Measurements from ENCODE around the gene WWTR1.

Gene WWTR1

DNA sequence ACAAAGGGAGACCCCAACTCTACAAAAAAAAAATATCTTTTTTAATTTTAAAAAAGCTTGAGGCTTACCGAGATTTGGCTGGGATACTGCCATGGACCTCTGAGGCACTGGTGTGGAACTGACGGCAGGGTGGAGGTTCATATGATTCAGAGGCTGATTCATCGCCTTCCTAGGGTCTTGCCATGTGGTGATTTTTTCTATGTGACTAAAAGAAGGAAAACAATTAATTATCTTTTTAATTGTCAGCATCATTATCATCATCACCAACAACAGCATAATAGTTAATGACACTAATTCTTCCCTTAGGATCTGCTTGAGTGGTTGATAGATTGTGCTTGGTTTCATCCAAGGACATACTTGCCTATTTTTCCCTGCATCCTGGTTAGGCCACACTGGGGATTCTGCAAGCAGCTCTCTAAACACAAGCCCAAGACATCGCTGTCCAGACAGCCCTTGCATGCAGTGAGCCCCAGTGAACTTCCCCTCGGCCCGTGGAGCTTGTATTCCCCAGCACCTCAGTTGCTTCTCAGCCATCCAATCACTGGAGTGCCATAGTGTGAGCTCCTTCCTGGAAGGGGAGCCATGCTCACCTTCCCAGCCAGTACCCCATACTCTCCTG is 84.9 kb downstream of the WWTR1 start:
- in situ Hi-C loops (cut with MboI; ENCODE audit: low sequenced_read_pairs) = no loop called here

DNA sequence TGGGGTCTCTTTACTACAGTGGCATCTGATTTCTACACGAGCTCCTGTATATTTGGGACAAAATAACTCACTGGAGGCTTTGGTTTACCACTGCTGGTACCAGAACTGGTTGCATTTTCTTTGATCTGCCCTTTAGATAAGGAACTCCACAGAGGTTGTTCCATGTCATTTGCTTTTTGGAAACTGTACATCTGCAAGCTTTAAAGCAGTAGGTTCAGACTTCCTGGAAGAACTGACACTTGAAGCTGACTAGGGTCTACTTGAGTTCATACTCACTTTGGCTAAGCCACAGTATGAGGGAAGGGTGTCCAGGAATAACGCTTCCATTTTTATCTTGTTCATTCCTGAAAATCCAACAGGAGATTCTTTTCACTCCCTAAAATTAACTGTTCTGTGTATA is 86.4 kb downstream of the WWTR1 start:
- in situ Hi-C loops (cut with MboI; ENCODE audit: low sequenced_read_pairs) = no loop called here

DNA sequence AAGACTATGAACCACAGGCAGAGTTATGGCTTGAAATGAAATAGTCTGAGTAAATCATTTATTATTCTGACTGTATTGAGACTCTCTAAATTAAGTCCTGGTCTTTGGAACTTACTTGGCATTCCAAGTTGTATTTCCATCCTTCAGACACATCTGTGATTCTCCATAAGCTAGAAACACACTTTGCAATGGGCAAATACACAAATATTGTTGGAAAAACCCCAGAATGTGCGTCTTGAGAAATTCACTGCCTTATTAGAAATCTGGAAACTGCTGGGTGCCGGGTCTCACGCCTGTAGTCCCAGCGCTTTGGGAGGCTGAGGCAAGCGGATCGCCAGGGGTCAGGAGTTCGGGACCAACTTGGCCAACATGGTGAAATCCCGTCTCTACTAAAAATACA is 87.8 kb downstream of the WWTR1 start:
- in situ Hi-C loops (cut with MboI; ENCODE audit: low sequenced_read_pairs) = no loop called here

DNA sequence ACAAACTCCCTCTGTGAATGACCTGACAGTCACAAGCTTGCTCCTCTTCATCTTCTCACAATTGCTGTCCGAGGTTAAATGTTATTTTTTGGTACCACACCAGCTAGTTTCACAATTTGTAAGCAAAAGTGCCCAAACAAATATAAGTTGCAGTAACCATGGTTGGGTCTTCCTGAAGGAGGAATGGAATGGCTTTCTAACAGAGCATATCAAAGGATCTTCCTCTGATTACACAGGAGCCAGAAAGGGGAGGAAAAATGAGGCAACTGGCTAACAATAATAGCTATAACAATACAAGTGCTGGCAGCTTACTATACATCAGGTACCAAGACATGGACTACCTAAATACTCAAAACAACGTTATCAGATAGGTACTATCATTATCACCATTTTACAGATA is 90.4 kb downstream of the WWTR1 start:
- in situ Hi-C loops (cut with MboI; ENCODE audit: low sequenced_read_pairs) = no loop called here

DNA sequence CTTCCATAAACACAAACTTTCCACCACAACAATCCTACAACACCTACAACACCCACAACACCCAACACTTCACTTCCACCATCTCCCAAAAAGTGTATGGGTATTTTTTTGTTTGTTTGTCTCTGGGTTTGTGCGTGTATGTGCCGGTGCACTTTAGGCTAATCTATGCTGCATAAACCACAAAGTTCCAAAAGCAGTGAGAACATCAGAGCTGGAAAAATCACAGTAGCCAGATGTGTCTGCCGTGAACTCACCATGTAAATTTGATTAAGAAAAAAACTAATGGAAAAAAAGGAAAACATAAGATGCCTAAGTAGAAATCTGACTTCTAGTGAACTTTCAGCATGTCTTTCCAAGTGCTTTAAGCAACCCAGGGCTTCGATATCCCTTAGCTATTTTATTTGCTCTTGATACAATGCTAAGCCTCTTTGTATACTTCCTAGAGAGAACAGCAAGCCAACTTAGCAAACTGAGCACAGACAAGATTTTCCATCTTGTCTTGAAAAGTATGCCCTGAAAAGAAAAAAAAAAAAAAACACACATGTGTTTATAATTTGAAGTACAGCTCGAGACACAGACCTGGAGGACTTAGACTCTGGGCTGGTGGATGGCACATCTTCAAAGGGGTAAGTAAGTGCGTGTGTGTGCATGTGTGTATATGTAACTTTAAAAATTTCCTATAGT is 91.4 kb downstream of the WWTR1 start:
- in situ Hi-C loops (cut with MboI; ENCODE audit: low sequenced_read_pairs) = no loop called here

DNA sequence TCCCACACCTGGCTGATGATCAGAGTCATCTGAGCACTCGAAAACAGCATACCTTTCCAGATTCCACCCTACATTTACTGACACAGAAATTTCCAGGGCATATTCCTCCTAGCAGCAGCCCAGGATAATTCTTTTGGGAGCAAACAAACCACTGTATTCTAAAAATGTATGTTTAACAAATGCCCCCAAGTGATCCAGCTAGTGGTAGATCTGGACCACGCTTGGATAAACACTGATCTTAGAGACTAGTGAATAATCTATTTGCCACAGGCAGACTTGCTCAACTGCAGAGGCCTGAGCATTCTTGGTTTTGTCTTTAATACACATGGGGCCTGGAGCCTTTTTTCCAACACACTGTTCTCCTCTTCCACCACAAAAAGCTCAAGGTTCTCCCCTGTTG is 93.7 kb downstream of the WWTR1 start:
- in situ Hi-C loops (cut with MboI; ENCODE audit: low sequenced_read_pairs) = no loop called here

DNA sequence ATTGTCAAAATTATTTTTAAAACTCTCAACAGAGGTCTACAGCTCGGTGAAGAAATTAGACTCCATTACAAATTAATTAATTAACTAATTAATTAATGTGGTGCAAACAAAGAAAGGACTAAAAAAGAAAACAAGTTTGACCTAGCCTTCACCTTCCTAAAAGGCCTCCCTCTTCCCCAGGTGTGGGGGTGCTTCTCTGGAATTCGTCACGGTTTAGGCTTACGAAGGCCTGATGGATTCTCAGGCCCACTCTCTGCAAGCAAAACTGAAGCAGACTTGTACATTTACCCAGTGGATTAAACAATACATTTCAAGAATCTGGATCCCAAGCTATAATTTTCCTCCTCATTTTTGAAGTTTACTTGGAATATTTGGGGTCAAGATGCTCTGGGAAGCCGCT is 94.7 kb downstream of the WWTR1 start:
- in situ Hi-C loops (cut with MboI; ENCODE audit: low sequenced_read_pairs) = no loop called here

DNA sequence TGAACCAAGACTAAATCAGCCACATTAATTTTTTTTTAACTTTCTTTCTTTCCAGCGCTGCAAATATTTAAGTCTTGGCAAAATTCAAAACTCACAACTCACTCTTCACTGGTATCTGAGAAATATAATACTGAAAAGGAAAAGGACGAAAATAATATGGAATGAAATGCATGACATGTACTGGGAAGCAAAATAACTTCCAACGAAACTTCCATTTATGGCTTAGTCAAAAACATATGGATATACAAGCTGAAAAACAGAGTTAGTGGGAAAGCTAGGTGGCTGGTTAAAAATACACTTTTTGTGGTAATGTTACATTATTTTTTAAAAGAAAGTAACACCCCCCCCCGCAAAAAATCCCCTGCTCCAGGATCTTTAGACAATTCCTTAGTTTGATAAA is 97.2 kb downstream of the WWTR1 start:
- in situ Hi-C loops (cut with MboI; ENCODE audit: low sequenced_read_pairs) = no loop called here

DNA sequence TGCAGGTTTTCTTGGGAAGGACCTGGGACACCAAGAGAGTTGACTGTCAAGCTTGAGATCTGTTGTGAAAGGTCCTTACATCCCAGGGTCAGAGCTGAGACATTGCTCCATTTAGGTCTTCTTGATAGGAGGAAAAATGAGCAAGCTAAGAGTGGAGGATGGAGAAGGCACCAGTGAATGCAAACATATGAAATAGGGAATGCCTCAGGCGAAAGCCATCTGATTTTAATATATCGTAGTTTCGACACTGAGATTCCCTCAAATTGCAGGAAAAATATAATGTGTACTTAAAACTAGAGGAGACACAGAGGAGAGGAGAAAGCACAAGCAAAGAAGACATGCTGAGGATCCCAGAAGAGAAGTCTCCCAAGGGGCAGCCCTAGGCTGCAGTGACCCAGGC is 97.8 kb downstream of the WWTR1 start:
- in situ Hi-C loops (cut with MboI; ENCODE audit: low sequenced_read_pairs) = no loop called here

DNA sequence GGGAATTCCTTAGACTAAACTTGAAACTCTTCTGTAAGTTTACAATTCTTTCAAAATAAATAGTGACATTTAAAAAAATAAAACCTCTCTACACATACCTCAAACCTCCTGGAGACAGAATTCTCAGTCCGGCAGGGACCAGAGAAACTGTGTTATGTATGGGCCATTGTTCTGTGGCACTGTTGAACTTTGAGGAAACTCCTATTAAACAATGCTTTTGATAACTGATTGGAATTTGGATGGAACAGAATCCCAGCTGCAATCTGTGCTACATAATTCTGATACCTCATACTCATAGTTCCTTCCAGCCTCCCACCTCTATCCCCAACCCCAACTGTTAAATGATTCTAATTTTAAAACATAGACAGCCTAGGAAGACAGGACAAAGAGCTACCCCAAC is 98.3 kb downstream of the WWTR1 start:
- in situ Hi-C loops (cut with MboI; ENCODE audit: low sequenced_read_pairs) = no loop called here

DNA sequence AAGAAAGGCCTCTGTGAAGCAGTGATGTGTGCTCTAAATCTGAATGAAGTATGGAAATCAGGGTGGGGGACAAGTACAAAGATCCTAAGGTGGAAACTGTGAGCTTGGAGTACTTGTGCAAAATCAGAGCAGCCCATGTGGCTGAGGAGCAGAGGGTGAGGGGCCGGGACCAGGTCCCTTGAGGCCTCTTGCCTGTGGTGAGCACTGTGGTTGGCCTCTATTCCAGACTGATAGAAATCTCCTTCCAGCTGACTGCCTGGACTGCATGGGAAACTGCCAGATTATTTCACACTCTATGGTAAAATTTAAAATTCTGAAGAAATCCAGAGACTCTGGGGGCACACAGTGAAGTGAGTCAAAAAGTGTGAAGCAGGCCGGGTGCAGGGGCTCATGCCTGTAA is 101.9 kb downstream of the WWTR1 start:
- in situ Hi-C loops (cut with MboI; ENCODE audit: low sequenced_read_pairs) = no loop called here

DNA sequence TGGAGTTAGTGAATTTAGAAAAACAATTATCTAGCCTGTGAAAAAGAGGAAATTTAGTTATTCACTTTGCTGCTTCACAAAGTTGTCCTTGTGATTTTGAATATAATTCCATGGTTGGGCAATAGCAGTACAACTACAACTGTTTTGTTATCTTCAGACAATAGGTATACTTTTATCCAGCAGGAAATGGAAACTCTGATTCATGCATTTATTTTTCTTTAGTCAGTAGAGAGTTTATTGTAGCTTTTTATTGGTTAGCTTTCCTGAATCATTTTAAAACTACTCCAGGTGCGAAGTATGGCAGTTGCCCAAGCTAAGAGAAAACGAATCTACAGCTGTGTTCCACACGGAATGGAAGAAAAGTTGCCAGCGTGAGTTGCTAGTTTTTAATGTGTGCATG is 103.0 kb downstream of the WWTR1 start:
- in situ Hi-C loops (cut with MboI; ENCODE audit: low sequenced_read_pairs) = no loop called here

DNA sequence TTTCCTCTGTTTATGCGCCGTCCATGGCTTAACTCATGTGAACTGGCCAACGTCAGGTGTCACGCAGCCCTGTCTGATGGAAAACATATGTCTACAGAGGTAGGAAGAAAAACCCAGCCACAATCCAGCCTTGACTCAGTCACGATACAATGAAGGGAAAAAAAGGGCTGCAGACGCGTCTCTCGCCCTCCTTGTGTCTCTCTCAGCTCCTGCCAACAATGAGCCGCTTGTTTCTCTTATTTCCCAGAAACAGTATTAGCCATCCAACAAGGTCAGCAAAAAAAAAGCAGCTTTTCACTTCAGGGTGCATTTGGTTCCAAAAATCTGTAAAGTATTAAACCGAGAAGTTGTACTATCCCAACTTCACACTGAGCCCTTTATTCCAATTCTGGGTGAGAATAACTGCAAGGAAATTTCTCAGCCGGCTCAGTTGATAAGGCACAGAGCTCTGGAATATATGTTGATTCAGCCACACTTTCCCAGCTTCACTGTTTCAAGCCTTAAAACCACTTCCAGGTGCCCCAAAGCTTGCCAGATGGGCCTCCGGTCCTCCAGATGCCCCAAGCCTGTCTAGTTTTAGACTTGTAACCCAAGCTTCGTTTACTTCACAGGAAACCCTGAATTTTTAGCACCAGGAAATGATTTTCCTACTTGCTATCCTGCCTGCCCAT is 103.9 kb downstream of the WWTR1 start:
- in situ Hi-C loops (cut with MboI; ENCODE audit: low sequenced_read_pairs) = no loop called here

DNA sequence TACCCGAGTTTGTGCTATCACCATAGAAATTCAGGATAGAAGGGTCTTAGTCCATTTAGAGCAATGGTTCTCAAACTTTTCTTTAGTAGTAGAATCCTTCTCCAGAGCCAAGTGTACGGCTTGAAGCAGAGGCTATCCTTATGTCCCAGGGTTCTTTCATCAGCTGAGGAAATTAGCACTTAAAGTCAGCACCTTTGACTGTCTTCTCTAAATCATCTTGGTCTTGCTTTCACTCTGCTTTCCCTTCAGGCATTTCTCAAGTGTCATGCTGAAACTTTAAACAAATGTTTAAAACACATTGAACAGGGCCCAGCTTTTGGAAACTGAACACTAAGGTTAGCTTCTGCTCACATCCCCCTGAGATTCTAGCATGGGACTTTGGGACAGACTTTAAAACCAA is 105.1 kb downstream of the WWTR1 start:
- in situ Hi-C loops (cut with MboI; ENCODE audit: low sequenced_read_pairs) = no loop called here

DNA sequence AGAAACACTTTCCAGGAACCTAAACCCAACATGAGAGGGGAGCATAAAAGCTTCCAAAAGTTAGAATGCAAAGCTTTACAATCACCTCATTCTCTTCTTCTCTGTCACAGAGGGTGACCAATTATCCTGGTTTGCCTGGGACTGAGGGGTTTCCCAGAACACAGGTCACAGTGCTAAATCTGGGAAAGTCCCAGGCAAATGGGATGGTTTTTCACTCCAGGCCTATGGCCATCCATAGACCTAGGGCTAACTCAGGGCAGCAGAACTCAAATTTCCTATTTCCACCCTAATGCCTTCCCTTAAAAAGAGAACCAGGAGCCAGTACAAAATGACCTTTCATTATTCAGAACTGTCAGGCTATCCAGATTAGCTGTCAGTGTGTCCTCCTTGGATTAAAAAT is 106.3 kb downstream of the WWTR1 start:
- in situ Hi-C loops (cut with MboI; ENCODE audit: low sequenced_read_pairs) = no loop called here

DNA sequence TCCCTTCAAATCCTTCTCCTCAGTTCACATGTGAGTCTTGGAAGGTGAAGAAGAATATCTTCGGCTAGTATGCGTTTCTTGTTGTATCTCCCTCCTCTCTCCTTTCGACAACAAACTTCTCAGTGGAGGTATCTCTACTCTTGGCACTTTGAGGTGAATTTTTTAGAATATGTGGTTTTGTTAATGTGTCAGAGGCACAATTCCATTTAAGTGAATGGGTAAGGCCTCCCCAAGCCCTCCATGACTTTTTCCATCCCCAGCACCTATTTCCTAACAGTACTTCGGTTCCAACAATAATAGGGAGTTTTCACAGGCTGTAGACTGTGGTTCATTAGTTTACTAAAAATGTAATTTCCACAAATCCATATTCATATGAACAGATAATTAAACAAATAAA is 109.2 kb downstream of the WWTR1 start:
- in situ Hi-C loops (cut with MboI; ENCODE audit: low sequenced_read_pairs) = no loop called here

DNA sequence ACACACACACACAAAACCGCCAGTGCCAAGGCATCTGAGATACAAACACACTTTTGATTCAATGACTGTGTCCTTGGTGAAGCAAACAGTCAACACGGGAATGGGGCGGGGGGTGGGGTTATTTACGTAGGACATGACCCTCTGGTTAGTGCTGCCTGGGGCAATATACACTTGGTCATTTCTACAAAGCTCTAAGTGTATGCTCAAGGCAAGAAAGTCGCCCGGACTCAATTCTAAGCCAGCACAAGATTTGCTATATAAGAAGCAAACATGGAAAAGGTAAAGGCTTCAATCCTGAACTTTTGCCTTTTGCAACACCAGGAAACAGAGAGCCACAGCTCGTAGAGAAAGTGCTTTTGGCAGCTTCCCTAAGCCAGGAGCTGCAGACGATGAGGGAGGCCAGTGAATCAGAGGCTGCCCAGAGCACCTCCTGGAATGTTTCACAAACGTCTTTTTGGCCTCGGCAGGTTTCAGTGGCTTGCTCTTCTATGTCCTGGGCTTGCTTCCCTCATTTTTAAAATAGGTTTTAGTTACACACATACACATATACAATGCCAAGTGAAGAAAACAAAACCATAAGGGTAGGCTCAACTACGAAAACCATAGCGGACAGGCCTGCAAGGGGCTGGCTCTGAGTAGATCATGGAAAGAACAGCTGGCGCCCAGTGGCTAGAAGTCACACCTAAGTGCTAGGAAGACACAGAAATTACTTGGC is 109.7 kb downstream of the WWTR1 start:
- in situ Hi-C loops (cut with MboI; ENCODE audit: low sequenced_read_pairs) = no loop called here

DNA sequence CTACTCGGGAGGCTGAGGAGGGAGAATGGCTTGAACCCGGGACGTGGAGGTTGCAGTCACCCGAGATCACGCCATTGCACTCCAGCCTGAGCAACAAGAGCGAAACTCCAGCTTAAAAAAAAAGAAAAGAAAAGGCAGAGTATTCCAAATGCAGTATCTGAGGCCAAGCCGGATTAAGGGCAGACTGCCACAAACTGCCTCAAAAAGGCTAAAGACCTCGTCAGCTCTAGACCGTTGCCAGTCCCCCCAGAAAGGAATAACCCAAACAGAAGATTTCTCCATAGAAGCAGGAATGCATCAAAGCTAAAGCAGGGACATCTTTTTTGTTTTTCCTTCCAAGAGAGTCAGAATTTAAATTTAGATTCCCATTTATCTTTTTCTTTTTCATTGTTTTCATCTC is 110.4 kb downstream of the WWTR1 start:
- in situ Hi-C loops (cut with MboI; ENCODE audit: low sequenced_read_pairs) = no loop called here

DNA sequence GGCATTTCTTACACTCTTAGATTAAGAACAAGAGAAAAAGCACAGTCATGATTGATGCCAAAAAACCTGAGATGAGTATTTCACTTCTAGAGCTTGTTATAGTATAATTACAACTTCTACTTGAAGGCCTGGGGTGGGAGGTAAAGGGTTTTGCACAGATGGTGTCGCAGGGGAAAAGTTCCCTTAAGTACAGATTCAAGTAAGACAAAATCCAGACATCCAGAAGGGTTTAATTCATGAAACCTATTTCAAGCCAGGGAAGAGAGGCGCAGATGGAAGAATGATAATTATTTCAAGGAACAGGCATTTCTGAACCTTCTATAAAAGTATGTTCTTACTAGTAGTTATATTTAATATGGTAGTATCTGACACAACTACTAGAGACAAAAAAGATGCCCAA is 112.8 kb downstream of the WWTR1 start:
- in situ Hi-C loops (cut with MboI; ENCODE audit: low sequenced_read_pairs) = no loop called here

DNA sequence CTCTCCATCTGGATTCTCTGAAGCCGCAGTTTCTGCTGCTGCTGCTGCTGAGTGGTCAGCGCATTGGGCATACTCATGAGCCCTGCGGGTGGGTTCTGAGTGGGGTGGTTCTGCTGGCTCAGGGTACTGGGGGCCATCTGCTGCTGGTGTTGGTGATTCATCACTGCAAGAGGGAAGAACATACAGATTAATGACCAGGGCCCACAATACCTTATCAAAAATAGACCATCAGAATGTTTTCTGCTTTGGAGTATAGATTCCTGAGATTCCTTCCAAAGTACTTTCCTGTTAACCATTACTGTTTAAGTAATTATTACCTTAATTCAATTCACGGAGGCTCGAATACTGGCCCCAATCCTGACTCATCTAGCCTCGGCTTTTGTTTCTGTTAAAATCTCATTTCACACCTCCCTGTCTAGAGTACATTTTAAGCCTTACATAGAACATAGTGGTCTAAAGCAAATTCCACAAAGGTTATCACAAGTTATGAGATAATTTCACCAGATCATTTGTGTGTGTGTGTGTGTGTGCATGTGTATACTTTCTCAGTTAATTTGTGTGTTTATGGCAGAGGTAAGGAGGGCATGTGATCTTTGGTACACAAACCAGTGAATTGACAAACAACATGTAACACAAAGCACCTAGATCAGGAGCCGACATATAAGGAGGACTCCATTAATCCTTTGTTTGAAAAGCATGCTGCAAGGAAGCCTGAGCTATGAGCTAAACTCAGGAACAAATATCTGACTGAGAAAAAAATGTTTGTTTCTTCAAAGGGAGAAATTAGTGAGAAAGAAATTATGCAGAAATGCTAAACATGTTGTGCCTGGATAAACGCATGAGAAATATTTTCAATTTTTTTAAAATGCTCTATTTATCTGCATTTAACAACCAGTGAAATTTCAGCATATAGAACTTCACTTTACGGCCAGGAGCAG is 115.2 kb downstream of the WWTR1 start:
- in situ Hi-C loops (cut with MboI; ENCODE audit: low sequenced_read_pairs) = no loop called here

DNA sequence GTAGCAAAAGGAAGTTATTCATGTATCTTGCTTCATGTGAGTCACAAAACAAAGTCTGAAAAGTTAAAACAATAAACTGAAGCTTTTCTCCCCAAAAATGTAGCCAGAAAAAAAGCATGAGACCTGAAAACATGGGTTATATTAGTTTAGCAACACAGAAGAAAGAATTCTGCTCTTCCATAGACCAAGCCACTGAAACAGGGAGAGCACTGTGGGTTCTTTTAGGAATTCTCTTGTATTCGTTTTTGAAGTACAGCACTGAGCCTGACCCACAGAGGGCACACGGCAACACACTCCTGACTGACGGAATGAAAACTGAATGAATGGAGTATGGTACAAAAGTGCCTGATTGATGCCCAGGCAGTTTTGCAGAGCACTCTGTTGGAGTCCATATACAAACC is 116.7 kb downstream of the WWTR1 start:
- in situ Hi-C loops (cut with MboI; ENCODE audit: low sequenced_read_pairs) = no loop called here

Measured in hTERT RPE-1 (cell line).